Measurements from ENCODE around the gene TYW3.

DNA sequence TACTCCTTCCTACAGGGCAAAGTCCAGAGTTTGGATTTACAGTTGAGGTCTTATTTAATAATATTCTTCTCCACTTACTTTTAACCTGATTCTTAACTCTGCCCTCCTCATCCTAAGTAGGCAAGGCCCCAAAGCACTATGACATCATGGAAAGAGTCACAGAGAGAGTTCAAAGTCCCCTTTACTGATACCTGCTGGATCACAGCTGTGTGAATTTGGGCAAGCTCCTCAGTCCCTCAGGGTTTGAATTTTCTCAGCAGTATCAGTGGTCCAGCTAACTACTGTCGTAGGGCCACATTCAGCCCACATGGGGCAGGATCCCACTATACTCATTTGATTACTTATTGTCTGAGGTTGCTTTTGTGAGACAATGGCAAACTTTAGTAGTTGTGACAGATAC, 16.0 kb downstream of the TYW3 start:
- TF ChIP-seq EZH2 (IDR thresholded peaks at IDR 0.05) (no peak), POLR2AphosphoS5 (IDR thresholded peaks at IDR 0.05; ENCODE audit: borderline replicate concordance, low read depth, low read length) (no peak), FOXP2 (optimal IDR thresholded peaks at IDR 0.05; ENCODE audit: control extremely low read depth, extremely low read length, insufficient read depth) (no peak)

Data from SK-N-MC (cell line).